Measurements from ENCODE around the gene GOLGA6L2. TPM values are rescaled to one million over a fixed set of nuclear protein-coding genes. Genes with fewer than 3 reads are reported as not detected.
"Not testable (repeated sequence)": the region's sequence is repeated elsewhere in the genome, so short reads cannot be mapped to it uniquely, and the experiment has no call there.

The GOLGA6L2 gene
- total RNA-seq, 4 donors from 2014 or later, result not detected

- intact Hi-C loops (cut with DNase I; ENCODE audit: low total_unique reads), result loop anchor here (2.0 kb wide), 1 partner anchor 49 kb away; no protein-coding TSS in a partner anchor
- WGBS, 2 donors, result 78 to 89% methylated on average over 8 of the region's 8 CpGs
- TF ChIP-seq CTCF (IDR thresholded peaks at IDR 0.05) (no peak), POLR2A (IDR thresholded peaks at IDR 0.05) (no peak)
- DNase-seq (ENCODE audit: low spot score in 2 of 2), result no peak
- H3K4me3 ChIP-seq (ENCODE audit: low read depth, poor library complexity, severe bottlenecking), result no peak overlapping the region
Measured at GRCh38 chr15:23415321-23415865, 31.6 kb downstream of the GOLGA6L2 start.

GRCh38 chr15:23412881-23413600 is 34.0 kb downstream of the GOLGA6L2 start:
- DNase-seq (ENCODE audit: low spot score in 2 of 2); H3K4me3 ChIP-seq (ENCODE audit: low read depth, poor library complexity, severe bottlenecking); intact Hi-C loops (cut with DNase I; ENCODE audit: low total_unique reads): not testable (repeated sequence)
- 77% methylated on average over 5 of the region's 5 CpGs for WGBS, 2 donors

GRCh38 chr15:23411841-23412240 is 35.2 kb downstream of the GOLGA6L2 start:
- 82% methylated on average over 10 of the region's 10 CpGs for WGBS, 2 donors
- DNase-seq (ENCODE audit: low spot score in 2 of 2), result no peak
- H3K4me3 ChIP-seq (ENCODE audit: low read depth, poor library complexity, severe bottlenecking), result no peak overlapping the region
- intact Hi-C loops (cut with DNase I; ENCODE audit: low total_unique reads), result no loop called here
- TF ChIP-seq CTCF (IDR thresholded peaks at IDR 0.05) (no peak), POLR2A (IDR thresholded peaks at IDR 0.05) (no peak)

GRCh38 chr15:23403550-23403949 is 43.5 kb downstream of the GOLGA6L2 start:
- H3K4me3 ChIP-seq (ENCODE audit: low read depth, poor library complexity, severe bottlenecking), result no peak overlapping the region
- intact Hi-C loops (cut with DNase I; ENCODE audit: low total_unique reads), result no loop called here
- WGBS, 2 donors, result 73% methylated on average over 4 of the region's 4 CpGs
- TF ChIP-seq POLR2A (IDR thresholded peaks at IDR 0.05), result no peak
- TF ChIP-seq CTCF (IDR thresholded peaks at IDR 0.05), result no peak
- DNase-seq (ENCODE audit: low spot score in 2 of 2), result no peak

GRCh38 chr15:23402544-23402943 is 44.5 kb downstream of the GOLGA6L2 start:
- intact Hi-C loops (cut with DNase I; ENCODE audit: low total_unique reads), result loop anchor here (1.0 kb wide), 1 partner anchor 19 kb away; no protein-coding TSS in a partner anchor
- TF ChIP-seq POLR2A (IDR thresholded peaks at IDR 0.05) (no peak), CTCF (IDR thresholded peaks at IDR 0.05) (no peak)
- no peak for DNase-seq (ENCODE audit: low spot score in 2 of 2)
- WGBS, 2 donors, result 62 to 73% methylated on average over 5 of the region's 5 CpGs
- H3K4me3 ChIP-seq (ENCODE audit: low read depth, poor library complexity, severe bottlenecking), result no peak overlapping the region

- DNase-seq (ENCODE audit: low spot score in 2 of 2), result no peak
- TF ChIP-seq POLR2A (IDR thresholded peaks at IDR 0.05) (no peak), CTCF (IDR thresholded peaks at IDR 0.05) (no peak)
- intact Hi-C loops (cut with DNase I; ENCODE audit: low total_unique reads), result loop anchor here (1.0 kb wide), 1 partner anchor 19 kb away; no protein-coding TSS in a partner anchor
- no peak overlapping the region for H3K4me3 ChIP-seq (ENCODE audit: low read depth, poor library complexity, severe bottlenecking)
- WGBS, 2 donors, result 51 to 85% methylated on average over 2 of the region's 2 CpGs
Measured at GRCh38 chr15:23402140-23402539, 44.9 kb downstream of the GOLGA6L2 start.
